AG04450 (cell line): ENCODE results near the gene PRELP. TPM values are rescaled to one million over a fixed set of nuclear protein-coding genes. Genes with fewer than 3 reads are reported as not detected.

Experiments used
- CTCF ChIA-PET: fragments of 300-600, 350-600 bp; formaldehyde crosslinking; extraction: SDS; loops from one replicate; lab custom pipeline; 2022; ENCODE audit warnings: antibody characterized with exemption, inconsistent platforms; lab: Charles Lee
- POLR2A ChIA-PET: fragments of 350-600 bp; formaldehyde crosslinking; extraction: SDS; loops from one replicate; lab custom pipeline; 2021; ENCODE audit warnings: antibody characterized with exemption, inconsistent platforms; lab: Yijun Ruan, JAX
- DNase-seq: peaks from one replicate; pipeline ENCODE4 v3.0.0-alpha.2; 2011; ENCODE audit warnings: low read depth, low spot score
- H3K27ac ChIP-seq: one replicate; pipeline ENCODE4 v1.5.1; 2012; ENCODE audit warnings: low read depth, low read length, control low read depth
- H3K27me3 ChIP-seq: one replicate; pipeline ENCODE4 v1.6.0; 2012; ENCODE audit warnings: low read length; ENCODE audit not compliant: control insufficient read depth, insufficient read depth
- H3K4me3 ChIP-seq: 2 replicates; pipeline ENCODE4 v1.5.1; 2011; ENCODE audit warnings: mild to moderate bottlenecking, low read depth, low read length, control low read depth
- H3K9me3 ChIP-seq: 2 replicates; pipeline ENCODE4 v1.5.1; 2012; ENCODE audit warnings: low read length; ENCODE audit not compliant: control insufficient read depth, insufficient read depth
- polyA plus RNA-seq: library from polyadenylated mRNA; depleted of rRNA; stranded (reverse); fragments of >200 nt; gene quantifications from 2 replicates; pipeline ENCODE4 v1.2.3, GENCODE V29; 2011
- TF ChIP-seq, protein P1 (sequence below): IDR thresholded peaks from 2 replicates; pipeline ENCODE4 v1.5.1; 2011; ENCODE audit warnings: low read depth, low read length, control low read depth, inconsistent platforms

The PRELP gene
- polyA plus RNA-seq, 1 experiment = 0.68 TPM

DNA sequence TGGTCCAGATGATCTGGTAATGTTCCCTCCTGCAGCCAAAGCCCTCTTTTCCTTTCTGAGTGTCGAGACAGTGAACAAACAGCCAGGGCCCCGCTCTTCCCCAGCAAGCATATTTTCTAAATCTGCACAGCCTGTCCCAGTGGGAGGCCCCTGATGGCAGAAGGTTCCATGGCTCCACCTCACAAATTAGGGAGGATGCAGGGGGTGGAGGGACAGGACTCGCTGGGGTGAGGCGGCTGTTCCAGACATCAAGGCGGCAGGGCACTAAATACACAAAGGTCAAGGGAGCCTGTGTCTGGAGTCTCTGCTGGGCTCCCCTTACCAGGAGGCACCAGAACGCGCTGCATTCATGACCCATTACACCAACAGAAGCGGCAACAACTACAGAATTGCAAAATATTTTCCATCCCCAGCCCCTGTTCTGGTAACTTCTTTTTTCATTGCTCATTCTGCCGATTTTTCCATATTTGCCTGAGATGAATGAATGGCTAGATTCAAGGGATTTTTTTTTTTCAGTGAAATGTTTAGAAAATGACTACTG is 27.0 kb upstream of the PRELP start:
- H3K27ac ChIP-seq = no peak overlapping the region
- no peak overlapping the region for H3K4me3 ChIP-seq
- ChIA-PET CTCF (interaction anchor here (1.7 kb wide), 1 partner anchor 107 kb away, joined by 6 read pairs; no protein-coding TSS in a partner anchor), POLR2A (no interaction called here)
- TF ChIP-seq, protein P1, sequence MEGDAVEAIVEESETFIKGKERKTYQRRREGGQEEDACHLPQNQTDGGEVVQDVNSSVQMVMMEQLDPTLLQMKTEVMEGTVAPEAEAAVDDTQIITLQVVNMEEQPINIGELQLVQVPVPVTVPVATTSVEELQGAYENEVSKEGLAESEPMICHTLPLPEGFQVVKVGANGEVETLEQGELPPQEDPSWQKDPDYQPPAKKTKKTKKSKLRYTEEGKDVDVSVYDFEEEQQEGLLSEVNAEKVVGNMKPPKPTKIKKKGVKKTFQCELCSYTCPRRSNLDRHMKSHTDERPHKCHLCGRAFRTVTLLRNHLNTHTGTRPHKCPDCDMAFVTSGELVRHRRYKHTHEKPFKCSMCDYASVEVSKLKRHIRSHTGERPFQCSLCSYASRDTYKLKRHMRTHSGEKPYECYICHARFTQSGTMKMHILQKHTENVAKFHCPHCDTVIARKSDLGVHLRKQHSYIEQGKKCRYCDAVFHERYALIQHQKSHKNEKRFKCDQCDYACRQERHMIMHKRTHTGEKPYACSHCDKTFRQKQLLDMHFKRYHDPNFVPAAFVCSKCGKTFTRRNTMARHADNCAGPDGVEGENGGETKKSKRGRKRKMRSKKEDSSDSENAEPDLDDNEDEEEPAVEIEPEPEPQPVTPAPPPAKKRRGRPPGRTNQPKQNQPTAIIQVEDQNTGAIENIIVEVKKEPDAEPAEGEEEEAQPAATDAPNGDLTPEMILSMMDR = no peak
- DNase-seq = no peak
- H3K27me3 ChIP-seq = peaks cover 57% of the 10 kb centered on the region
- peaks cover 8% of the 10 kb centered on the region for H3K9me3 ChIP-seq

DNA sequence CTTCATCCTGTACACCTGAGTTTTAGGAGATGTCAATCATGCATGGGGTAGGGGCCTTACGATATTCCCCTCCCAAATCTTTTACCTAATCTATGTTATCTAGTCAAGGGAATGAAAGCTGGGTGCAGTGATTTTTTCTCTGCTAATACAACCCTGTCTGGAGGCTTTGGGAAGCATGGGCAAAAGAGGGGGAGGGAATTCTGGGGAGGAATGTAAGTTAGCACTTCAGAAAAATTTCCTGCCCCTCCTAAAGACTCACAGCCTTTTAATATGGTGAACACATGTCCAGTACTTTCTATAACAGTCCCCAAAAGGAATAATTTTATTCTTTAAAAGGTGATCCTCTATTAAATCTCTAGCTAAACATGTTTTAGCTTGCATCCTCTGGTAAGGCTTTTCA is 25.6 kb upstream of the PRELP start:
- Histone ChIP-seq H3K9me3 (peaks cover 7% of the 10 kb centered on the region), H3K27me3 (peaks cover 49% of the 10 kb centered on the region), H3K4me3 (no peak overlapping the region), H3K27ac (no peak overlapping the region)
- ChIA-PET CTCF (interaction anchor here (1.2 kb wide), 1 partner anchor 183 kb away, joined by 4 read pairs; no protein-coding TSS in a partner anchor), POLR2A (interaction anchor here (0.6 kb wide), 2 partner anchors 104 to 177 kb away, joined by 4 to 5 read pairs; partner anchors contain the start of gene ATP2B4)
- DNase-seq = no peak
- TF ChIP-seq, protein P1 = no peak

DNA sequence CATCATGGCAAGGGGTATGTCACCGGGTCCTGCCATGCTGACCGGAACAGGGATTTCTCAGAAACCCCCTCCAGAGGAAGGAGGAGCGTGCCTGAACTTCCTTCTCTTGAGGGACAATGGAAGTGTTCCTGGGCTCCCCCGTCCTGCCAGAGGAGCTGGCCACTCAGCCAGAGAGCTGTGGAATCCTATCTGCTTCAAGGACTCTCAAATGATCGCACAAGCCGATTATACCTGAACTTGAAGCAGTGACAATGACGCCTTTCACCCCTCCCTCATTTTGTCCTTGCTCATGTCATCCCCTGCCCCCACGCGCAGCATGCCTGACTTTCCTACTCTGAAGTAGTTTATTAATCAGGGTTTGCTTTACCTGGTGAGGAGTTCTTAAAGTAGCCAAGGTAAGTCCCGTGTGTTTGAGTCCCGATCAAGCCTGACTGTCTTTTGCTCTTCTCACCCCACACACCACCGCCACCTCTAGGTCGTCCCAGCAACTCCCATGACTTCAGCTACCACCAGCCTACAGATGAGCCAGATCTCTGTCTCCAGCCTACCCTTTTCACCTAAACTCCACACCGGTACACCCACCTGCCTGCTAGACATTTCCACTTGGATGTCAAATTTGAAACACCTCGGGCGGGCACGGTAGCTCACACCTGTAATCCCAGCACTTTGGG is 25.0 kb upstream of the PRELP start:
- H3K27ac ChIP-seq = no peak overlapping the region
- H3K27me3 ChIP-seq = peaks cover 44% of the 10 kb centered on the region
- H3K9me3 ChIP-seq = peaks cover 2% of the 10 kb centered on the region
- CTCF ChIA-PET = no interaction called here
- DNase-seq = no peak
- POLR2A ChIA-PET = interaction anchor here (0.6 kb wide), 1 partner anchor 176 kb away, joined by 4 read pairs; the partner anchor contains the start of gene ATP2B4
- no peak overlapping the region for H3K4me3 ChIP-seq
- TF ChIP-seq, protein P1 = no peak

DNA sequence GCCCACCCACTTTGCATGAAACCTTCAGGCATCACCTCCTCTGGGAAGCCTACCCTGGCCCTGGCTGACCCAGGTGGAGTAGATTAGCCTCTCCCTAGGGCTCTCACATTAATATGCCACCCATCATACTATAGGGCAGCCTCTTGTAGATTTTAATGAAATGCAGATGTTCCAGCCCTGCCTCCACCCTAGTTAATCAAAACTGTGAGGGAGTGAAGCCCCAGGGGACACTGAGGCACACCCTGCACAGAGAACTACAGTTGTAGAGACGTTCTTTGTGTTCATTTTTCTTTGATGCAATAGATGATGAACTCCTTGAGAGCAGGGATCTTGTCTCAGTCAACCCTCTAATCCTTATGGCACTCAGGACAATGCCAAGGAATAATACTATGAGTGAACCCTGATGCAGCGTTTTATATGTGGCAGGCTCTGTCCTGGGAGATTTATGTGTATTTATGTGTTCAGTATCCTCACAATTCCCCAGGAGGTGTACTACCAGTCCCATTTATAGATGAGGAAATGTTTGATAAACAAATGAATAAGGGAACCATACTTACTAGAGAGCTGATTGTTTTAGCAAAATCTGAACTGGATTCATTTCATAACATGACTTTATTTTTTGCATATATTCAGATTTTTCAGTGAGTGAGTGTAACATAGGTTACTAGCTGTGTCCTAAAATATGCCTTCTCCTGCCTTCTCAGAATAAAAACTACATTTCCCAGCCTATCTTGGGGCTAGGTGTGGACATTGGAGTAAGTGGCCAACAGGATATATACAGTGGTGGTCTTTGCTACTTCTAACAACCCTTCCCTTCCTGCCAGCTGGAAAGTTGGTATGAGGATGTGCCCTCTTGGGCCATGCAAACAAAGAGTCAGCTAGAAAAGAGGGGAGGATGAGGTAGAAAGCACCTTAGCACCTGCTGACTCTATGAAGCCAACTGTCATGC is 23.5 kb upstream of the PRELP start:
- H3K4me3 ChIP-seq = no peak overlapping the region
- H3K27me3 ChIP-seq = peaks cover 36% of the 10 kb centered on the region
- ChIA-PET CTCF (no interaction called here), POLR2A (no interaction called here)
- H3K27ac ChIP-seq = no peak overlapping the region
- TF ChIP-seq, protein P1 = no peak
- H3K9me3 ChIP-seq = no peaks in the 10 kb centered on the region
- DNase-seq = no peak
